Measurements from ENCODE around the gene NDUFA8.

Gene NDUFA8

GRCh38 chr9:122159026-122159924 is at the start of gene NDUFA8, which contains the start of gene MORN5:
TSS of gene NDUFA8 (minus strand) at chr9:122159779. CDS start at chr9:122159677, 102 bp downstream.
TSS of gene MORN5 (plus strand) at chr9:122159908. CDS start at chr9:122159973, 65 bp downstream.
- DNase-seq: peak; percentile 92

GRCh38 chr9:122207096-122207495 is 47.5 kb upstream of the NDUFA8 start:
- DNase-seq: no peak

GRCh38 chr9:122206118-122207046 is 46.8 kb upstream of the NDUFA8 start:
- DNase-seq: no peak

- no peak for DNase-seq
These were observed 45.6 kb upstream of the NDUFA8 start for GRCh38 chr9:122205176-122205575.

GRCh38 chr9:122204491-122204890 is 44.9 kb upstream of the NDUFA8 start:
- no peak for DNase-seq

GRCh38 chr9:122204055-122204454 is 44.5 kb upstream of the NDUFA8 start:
- DNase-seq: no peak

- no peak for DNase-seq
These were observed 42.5 kb upstream of the NDUFA8 start for GRCh38 chr9:122202111-122202510.

GRCh38 chr9:122201641-122202040 is 42.1 kb upstream of the NDUFA8 start:
- DNase-seq: no peak

GRCh38 chr9:122200960-122201595 is 41.5 kb upstream of the NDUFA8 start:
- DNase-seq: peak; percentile 21

- DNase-seq: no peak
These were observed 38.3 kb upstream of the NDUFA8 start for GRCh38 chr9:122197882-122198281.

GRCh38 chr9:122197426-122197825 is 37.8 kb upstream of the NDUFA8 start:
- no peak for DNase-seq

- DNase-seq: no peak
These were observed 36.3 kb upstream of the NDUFA8 start for GRCh38 chr9:122195875-122196274.

GRCh38 chr9:122193651-122194050 is 34.1 kb upstream of the NDUFA8 start:
- no peak for DNase-seq

GRCh38 chr9:122192914-122193525 is 33.4 kb upstream of the NDUFA8 start:
- DNase-seq: no peak

GRCh38 chr9:122192261-122192875 is 32.8 kb upstream of the NDUFA8 start:
- no peak for DNase-seq

- no peak for DNase-seq
These were observed 32.0 kb upstream of the NDUFA8 start for GRCh38 chr9:122191584-122191983.

GRCh38 chr9:122190597-122191381 is 31.2 kb upstream of the NDUFA8 start:
- no peak for DNase-seq

GRCh38 chr9:122188369-122188768 is 28.8 kb upstream of the NDUFA8 start:
- DNase-seq: no peak

GRCh38 chr9:122186777-122187470 is 27.3 kb upstream of the NDUFA8 start:
- no peak for DNase-seq

GRCh38 chr9:122186301-122186700 is 26.7 kb upstream of the NDUFA8 start:
- no peak for DNase-seq

- DNase-seq: no peak
These were observed 25.0 kb upstream of the NDUFA8 start for GRCh38 chr9:122184551-122184950.

Data from GDM1 (cell line).